Upper lobe of left lung (tissue), 6 donors: ENCODE data around the gene ADGRE2. TPM values are rescaled to one million over a fixed set of nuclear protein-coding genes. Genes with fewer than 3 reads are reported as not detected.
A peak's percentile ranks its signal among the peaks of the same experiment; 100 is the strongest.
"Not testable (repeated sequence)": the region's sequence is repeated elsewhere in the genome, so short reads cannot be mapped to it uniquely, and the experiment has no call there.

ENCODE experiments used
- ATAC-seq, 2 donors: fragments of 200-7000 bp; cut with Tn5 transposase; one replicate each; pipeline ENCODE4 v1.9.1; 2022; ENCODE audit warnings: mild to moderate bottlenecking in 2 of 2, moderate library complexity in 2 of 2; ENCODE audit not compliant: low FRiP score in 2 of 2
- DNase-seq, 2 donors: peaks; one replicate each; pipeline ENCODE4 v3.0.0-alpha.2; 2019 to 2020
- H3K27ac ChIP-seq, 4 donors: fragments of 200-600 bp; sonication (generic); one replicate each; pipeline ENCODE4 v1.5.1; 2016 to 2019
- H3K27me3 ChIP-seq, 4 donors: fragments of 200-600 bp; sonication (generic); one replicate each; pipeline ENCODE4 v1.5.1; 2017 to 2019
- H3K36me3 ChIP-seq, 4 donors: fragments of 200-600 bp; sonication (generic); one replicate each; pipeline ENCODE4 v1.5.1; 2016 to 2019
- H3K4me1 ChIP-seq, 4 donors: fragments of 200-600 bp; sonication (generic); one replicate each; pipeline ENCODE4 v1.5.1; 2018 to 2019
- H3K4me3 ChIP-seq, 4 donors: fragments of 200-600 bp; sonication (generic); one replicate each; pipeline ENCODE4 v1.5.1; 2017 to 2019; ENCODE audit warnings: mild to moderate bottlenecking in 2 of 4, moderate library complexity in 1 of 4
- H3K9me3 ChIP-seq, 4 donors: fragments of 200-600 bp; sonication (generic); one replicate each; pipeline ENCODE4 v1.5.1; 2018 to 2019
- EP300 ChIP-seq, 4 donors: sonication (generic); formaldehyde crosslinking; IDR thresholded peaks; one replicate each; pipeline ENCODE4 v1.5.1; 2017; ENCODE audit warnings: antibody characterized with exemption in 4 of 4, control low read depth in 2 of 4
- POLR2A ChIP-seq, 4 donors: fragments of 450-650 bp; IDR thresholded peaks; one replicate each; pipeline ENCODE4 v1.5.1; 2016 to 2017; ENCODE audit warnings: antibody characterized with exemption in 4 of 4, mild to moderate bottlenecking in 2 of 4
- POLR2AphosphoS5 ChIP-seq, 2 donors: sonication (generic); formaldehyde crosslinking; IDR thresholded peaks; one replicate each; pipeline ENCODE4 v1.5.1; 2017; ENCODE audit warnings: antibody characterized with exemption in 2 of 2
- WGBS, 2 donors: methylation state at CpG; one replicate each; pipeline ENCODE4 v1.1.5; 2017 to 2018; 5-methylcytosine and 5-hydroxymethylcytosine counted together
- total RNA-seq, 6 donors: library from RNA; depleted of rRNA in 4 of 6; stranded (reverse); fragments of >200 nt in 4 of 6; gene quantifications; one replicate each; pipeline versions ENCODE4 v1.1.0 to v1.2.1, GENCODE V29; 2016 to 2021
- TF ChIP-seq, protein P1 (sequence below), 6 experiments: fragments of 450-650 bp in 4 of 6; fragments of 200-600 bp in 2 of 6; sonication (generic) in 2 of 6; IDR thresholded peaks; one replicate each; pipeline ENCODE4 v1.5.1; 2016 to 2019; ENCODE audit warnings: antibody characterized with exemption in 6 of 6
- donor health status: DM: no; HTN: no; CAD: no; lungs with moderate emphysema.
- donor health status: DM: no; HTN: yes; CAD: no; lungs with severe emphysema.

The ADGRE2 gene
- total RNA-seq, 6 donors from 2014 or later: 12.3 to 24.1 (median 18.1) TPM

DNA sequence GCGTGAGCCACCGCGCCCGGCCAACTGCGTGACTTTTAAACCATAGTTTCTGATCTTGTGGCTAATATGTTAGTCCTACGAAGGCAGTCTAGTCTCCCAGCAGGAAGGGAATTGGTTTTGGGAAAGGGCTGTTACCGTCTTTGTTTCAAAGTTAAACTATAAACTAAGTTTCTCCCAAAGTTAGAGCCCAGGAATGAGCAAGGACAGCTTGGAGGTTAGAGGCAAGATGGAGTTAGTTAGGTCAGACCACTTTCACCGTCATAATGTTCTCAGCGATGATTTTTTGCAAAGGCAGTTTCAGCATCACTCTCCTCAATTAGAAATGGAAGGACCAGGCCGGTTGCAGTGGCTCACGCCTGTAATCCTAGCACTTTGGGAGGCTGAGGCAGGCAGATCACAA is 17.7 kb upstream of the ADGRE2 start:
- H3K27me3 ChIP-seq: no peaks in the 10 kb centered on the region
- no peaks in the 10 kb centered on the region for H3K9me3 ChIP-seq
- no peaks in the 10 kb centered on the region for H3K36me3 ChIP-seq
- no peaks in the 10 kb centered on the region for H3K4me1 ChIP-seq
- TF ChIP-seq, protein P1, sequence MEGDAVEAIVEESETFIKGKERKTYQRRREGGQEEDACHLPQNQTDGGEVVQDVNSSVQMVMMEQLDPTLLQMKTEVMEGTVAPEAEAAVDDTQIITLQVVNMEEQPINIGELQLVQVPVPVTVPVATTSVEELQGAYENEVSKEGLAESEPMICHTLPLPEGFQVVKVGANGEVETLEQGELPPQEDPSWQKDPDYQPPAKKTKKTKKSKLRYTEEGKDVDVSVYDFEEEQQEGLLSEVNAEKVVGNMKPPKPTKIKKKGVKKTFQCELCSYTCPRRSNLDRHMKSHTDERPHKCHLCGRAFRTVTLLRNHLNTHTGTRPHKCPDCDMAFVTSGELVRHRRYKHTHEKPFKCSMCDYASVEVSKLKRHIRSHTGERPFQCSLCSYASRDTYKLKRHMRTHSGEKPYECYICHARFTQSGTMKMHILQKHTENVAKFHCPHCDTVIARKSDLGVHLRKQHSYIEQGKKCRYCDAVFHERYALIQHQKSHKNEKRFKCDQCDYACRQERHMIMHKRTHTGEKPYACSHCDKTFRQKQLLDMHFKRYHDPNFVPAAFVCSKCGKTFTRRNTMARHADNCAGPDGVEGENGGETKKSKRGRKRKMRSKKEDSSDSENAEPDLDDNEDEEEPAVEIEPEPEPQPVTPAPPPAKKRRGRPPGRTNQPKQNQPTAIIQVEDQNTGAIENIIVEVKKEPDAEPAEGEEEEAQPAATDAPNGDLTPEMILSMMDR (IDR thresholded peaks at IDR 0.05): no peak
- TF ChIP-seq POLR2A (IDR thresholded peaks at IDR 0.05): no peak
- TF ChIP-seq EP300 (IDR thresholded peaks at IDR 0.05): no peak
- TF ChIP-seq POLR2AphosphoS5 (IDR thresholded peaks at IDR 0.05): no peak
- WGBS, 2 donors: 94 to 96% methylated on average over 11 of the region's 11 CpGs
- DNase-seq: peak in 1 of 2 donors; percentile 47
- ATAC-seq: no peak
- no peak overlapping the region for H3K27ac ChIP-seq
- no peak overlapping the region for H3K4me3 ChIP-seq

DNA sequence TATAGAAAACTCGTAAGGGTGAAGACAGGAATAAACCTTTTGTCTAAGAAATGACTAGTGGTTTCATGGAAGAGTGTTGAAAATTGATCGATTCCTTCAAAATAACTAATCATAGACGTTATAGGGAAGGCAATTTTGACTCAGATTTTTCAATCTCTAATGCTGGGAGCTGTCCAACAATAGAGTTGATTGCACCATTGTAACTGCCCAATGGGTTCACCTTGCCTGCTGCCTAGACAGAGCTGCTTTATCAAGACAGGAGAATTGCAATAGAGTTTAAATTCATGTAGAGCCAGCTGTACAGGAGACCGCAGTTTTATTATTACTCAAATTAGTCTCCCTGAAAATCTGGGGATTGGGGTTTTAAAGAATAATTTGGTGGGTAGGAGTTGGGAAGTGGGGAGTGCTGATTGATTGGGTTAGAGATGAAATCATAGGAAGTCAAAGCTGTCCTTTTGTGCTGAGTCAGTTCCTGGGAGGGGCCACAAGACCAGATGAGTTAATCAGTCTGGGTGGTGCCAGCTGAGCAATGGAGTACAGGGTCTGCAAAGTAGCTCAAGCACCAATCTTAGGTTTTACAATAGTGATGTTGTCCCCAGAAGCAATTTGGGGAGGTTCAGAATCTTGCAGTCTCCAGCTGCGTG is 16.8 kb upstream of the ADGRE2 start:
- DNase-seq: peak in 1 of 2 donors; percentile 38
- H3K9me3 ChIP-seq: no peaks in the 10 kb centered on the region
- ATAC-seq: no peak
- H3K36me3 ChIP-seq: no peaks in the 10 kb centered on the region
- no peak overlapping the region for H3K27ac ChIP-seq
- no peak overlapping the region for H3K4me3 ChIP-seq
- TF ChIP-seq EP300 (IDR thresholded peaks at IDR 0.05): no peak
- TF ChIP-seq POLR2A (IDR thresholded peaks at IDR 0.05): no peak
- TF ChIP-seq, protein P1 (IDR thresholded peaks at IDR 0.05): no peak
- no peak for TF ChIP-seq POLR2AphosphoS5 (IDR thresholded peaks at IDR 0.05)
- no peaks in the 10 kb centered on the region for H3K27me3 ChIP-seq
- H3K4me1 ChIP-seq: no peaks in the 10 kb centered on the region
- WGBS, 2 donors: 78 to 85% methylated on average over 5 of the region's 5 CpGs

DNA sequence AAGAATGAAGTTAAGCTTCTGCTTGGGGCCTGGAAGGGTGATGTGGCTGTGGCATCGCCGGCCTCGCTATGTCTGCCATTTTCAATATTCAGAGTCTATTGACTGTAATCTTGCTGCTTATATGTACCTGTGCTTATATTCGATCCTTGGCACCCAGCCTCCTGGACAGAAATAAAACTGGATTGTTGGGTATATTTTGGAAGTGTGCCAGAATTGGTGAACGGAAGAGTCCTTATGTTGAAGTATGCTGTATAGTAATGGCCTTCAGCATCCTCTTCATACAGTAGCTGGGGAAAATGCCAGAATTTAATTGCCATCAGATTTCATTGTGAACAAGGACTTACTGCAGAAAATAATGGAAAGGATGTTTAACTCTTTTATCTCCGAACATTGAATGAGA is 13.9 kb upstream of the ADGRE2 start:
- not testable (repeated sequence) for H3K4me1 ChIP-seq, H3K4me3 ChIP-seq, DNase-seq, ATAC-seq, H3K27ac ChIP-seq, H3K36me3 ChIP-seq, H3K27me3 ChIP-seq, H3K9me3 ChIP-seq
- WGBS, 2 donors: 69 to 75% methylated on average over 6 of the region's 6 CpGs

DNA sequence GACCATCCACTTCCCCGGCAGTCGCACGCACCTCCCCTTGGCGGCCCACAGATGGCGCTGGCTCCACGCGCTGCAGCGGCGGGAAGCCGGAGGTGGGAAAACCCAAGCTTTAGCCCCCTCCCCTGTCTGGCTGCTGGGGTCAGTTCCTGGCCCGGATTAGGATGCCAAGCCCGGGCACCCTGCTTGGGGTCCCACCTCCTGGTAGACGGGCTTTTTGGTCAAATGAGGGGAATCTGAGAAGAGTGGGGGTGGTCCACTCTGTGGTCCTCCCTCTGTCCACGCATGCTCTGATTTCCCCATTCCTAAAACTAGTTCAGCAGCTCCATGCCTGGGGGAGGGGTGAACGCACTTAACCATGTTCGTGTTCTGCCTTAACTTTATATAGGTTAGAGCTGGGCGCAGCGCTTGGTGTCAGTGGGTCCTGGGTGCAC is 8.1 kb upstream of the ADGRE2 start:
- Histone ChIP-seq H3K4me1 (peaks cover 0 to 13% (median 3%) of the 10 kb centered on the region in 4 donors), H3K36me3 (no peaks in the 10 kb centered on the region), H3K4me3 (no peak overlapping the region), H3K27me3 (no peaks in the 10 kb centered on the region), H3K9me3 (no peaks in the 10 kb centered on the region), H3K27ac (peak overlapping the region in 1 of 4 donors; percentile 64)
- TF ChIP-seq, protein P1 (IDR thresholded peaks at IDR 0.05): peak; percentile 52 to 69 (median 62)
- no peak for TF ChIP-seq POLR2A (IDR thresholded peaks at IDR 0.05)
- DNase-seq: peak; percentile 44 to 87
- peak in 1 of 2 donors; percentile 62 for ATAC-seq
- 16 to 57% methylated on average over 6 to 15 of the region's 18 CpGs for WGBS, 2 donors

DNA sequence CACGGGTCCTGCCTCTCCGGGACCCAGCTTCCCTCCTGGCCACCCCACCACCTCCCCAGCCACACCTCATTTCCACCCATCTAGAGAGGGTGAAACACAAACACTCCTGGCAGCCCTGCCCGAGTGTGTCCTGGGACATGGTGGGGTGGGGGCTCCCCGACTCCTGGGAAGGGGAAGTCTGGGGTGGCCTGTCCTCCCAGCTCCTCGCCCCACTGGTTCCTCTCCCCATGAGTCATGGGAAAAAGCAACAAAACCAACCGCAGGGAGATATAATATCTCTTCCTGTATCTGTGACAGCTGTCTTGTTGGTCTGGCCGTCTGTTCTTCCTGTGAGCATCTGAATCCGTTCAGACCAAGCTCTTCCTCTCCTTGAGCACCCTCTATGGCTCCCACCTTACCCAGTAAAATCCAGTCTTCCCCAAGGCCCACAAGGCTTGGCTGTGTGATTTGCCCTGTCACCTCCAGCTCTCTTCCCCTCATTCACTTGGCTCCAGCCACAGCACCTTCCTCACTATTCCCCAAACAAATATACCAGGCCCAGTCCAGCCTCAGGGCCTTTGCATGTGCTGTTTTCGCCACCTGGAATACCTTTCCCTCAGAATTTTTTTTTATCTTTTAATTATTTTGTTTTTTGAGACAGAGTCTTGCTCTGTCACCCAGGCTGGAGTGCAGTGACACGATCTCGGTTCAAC is 6.9 kb upstream of the ADGRE2 start:
- Histone ChIP-seq H3K27ac (peak overlapping the region; percentile 64 to 73 (median 68)), H3K4me1 (peaks cover 0 to 13% (median 3%) of the 10 kb centered on the region in 4 donors)
- not testable (repeated sequence) for H3K27me3 ChIP-seq, H3K9me3 ChIP-seq, H3K4me3 ChIP-seq, H3K36me3 ChIP-seq
- 39 to 55% methylated on average over 7 to 9 of the region's 11 CpGs for WGBS, 2 donors
- DNase-seq: peak in 1 of 2 donors; percentile 80
- peak; percentile 83 to 88 for ATAC-seq

DNA sequence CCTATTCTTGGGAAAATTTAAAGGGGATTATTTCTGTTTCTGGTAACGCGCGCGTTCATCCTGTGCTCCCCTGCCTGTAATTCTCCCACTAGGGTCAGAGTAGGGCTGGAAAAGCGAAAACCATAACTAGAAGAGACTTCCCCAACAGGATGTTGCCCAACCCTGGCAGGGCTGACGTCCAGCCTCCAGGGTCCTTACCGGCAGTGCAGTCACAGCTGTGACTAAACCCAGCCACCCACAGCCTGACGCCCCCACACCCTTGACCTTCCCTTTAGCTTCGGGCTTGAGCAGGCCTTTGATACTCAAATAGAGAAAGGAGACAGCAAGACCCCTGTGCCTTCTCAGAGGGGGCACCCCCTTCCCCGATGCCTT is 6.4 kb upstream of the ADGRE2 start:
- DNase-seq (peak in 1 of 2 donors; percentile 84), ATAC-seq (peak; percentile 84 to 91)
- not testable (repeated sequence) for H3K36me3 ChIP-seq, H3K4me3 ChIP-seq, H3K27me3 ChIP-seq, H3K9me3 ChIP-seq
- 34 to 37% methylated on average over 8 to 10 of the region's 10 CpGs for WGBS, 2 donors
- Histone ChIP-seq H3K4me1 (peaks cover 0 to 13% (median 3%) of the 10 kb centered on the region in 4 donors), H3K27ac (peak overlapping the region; percentile 64 to 73 (median 68))
- peak; percentile 59 to 91 for TF ChIP-seq POLR2AphosphoS5 (IDR thresholded peaks at IDR 0.05)
- peak in 1 of 4 donors; percentile 16 for TF ChIP-seq POLR2A (IDR thresholded peaks at IDR 0.05)
- TF ChIP-seq EP300 (IDR thresholded peaks at IDR 0.05): peak in 3 of 4 donors; percentile 51 to 60 (median 58)

DNA sequence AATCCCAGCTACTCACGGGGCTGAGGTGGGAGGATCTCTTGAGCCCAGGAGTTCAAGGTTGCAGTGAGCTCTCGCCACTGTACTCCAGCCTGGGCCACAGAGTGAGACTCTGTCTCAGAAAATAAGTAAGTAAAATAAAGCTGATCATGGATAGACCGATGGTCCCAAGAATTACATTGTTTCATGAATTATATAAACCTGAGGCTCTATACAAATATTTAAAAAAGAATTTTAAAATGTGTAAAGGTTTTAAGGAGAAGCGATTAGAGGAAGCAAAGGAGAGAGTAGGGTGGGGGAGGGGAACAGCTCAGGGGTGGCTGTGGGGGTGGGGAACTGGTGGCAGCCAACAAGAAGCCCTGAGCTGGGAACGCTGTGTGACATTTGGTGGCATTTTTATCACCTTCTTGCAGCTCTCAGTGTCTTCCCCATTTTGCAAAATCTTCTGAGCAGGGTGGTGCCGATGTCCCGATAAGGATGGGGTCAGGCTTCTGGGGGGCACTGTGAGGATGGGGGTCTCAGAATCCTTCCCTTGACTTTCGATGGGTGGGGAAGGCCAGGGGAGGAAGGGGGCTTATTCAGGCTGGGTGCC is 5.1 kb upstream of the ADGRE2 start:
- H3K4me3 ChIP-seq, H3K36me3 ChIP-seq, H3K9me3 ChIP-seq, H3K27me3 ChIP-seq: not testable (repeated sequence)
- WGBS, 2 donors: 44% methylated on average over 7 to 8 of the region's 8 CpGs
- ATAC-seq: peak in 1 of 2 donors; percentile 11
- H3K4me1 ChIP-seq: peaks cover 0 to 13% (median 3%) of the 10 kb centered on the region in 4 donors
- H3K27ac ChIP-seq: peak overlapping the region; percentile 63 to 69 (median 65)
- peak in 1 of 2 donors; percentile 41 for DNase-seq
